HEK293 (cell line): ENCODE data around the gene DOK4.

Experiments used
- CTCF ChIA-PET: fragments of 350-600 bp; formaldehyde crosslinking; extraction: SDS; loops from one replicate; lab custom pipeline; 2021; ENCODE audit warnings: antibody characterized with exemption; lab: Yijun Ruan, JAX
- POLR2A ChIA-PET: fragments of 300-600 bp; formaldehyde crosslinking; extraction: SDS; loops from one replicate; lab custom pipeline; 2020; ENCODE audit warnings: antibody characterized with exemption, inconsistent platforms; lab: Yijun Ruan, JAX
- H3K27ac ChIP-seq: fragments of 200-500 bp; sonication (Bioruptor generic); 2 replicates; pipeline ENCODE4 v1.5.1; 2014; ENCODE audit warnings: low read depth, low read length, control low read depth, inconsistent platforms; ENCODE audit errors: extremely low read depth
- H3K36me3 ChIP-seq, 2 experiments: fragments of 200-500 bp in 1 of 2; sonication (Bioruptor generic) in 1 of 2; 1 replicate in 1 of 2; 2 replicates in 1 of 2; pipeline ENCODE4 v1.5.1; 2014 to 2017; ENCODE audit warnings: inconsistent platforms in 2 of 2, low read length in 2 of 2; ENCODE audit not compliant: control insufficient read depth in 2 of 2, insufficient read depth in 1 of 2
- H3K4me1 ChIP-seq: fragments of 200-500 bp; sonication (Bioruptor generic); 2 replicates; pipeline ENCODE4 v1.5.1; 2014; ENCODE audit warnings: mild to moderate bottlenecking, low read length, inconsistent platforms; ENCODE audit not compliant: control insufficient read depth, insufficient read depth
- H3K4me3 ChIP-seq: 2 replicates; pipeline ENCODE4 v1.5.1; 2011; ENCODE audit warnings: low read depth, mild to moderate bottlenecking, control low read depth, low read length, moderate library complexity
- H3K9me3 ChIP-seq: fragments of 200-500 bp; sonication (Bioruptor generic); 2 replicates; pipeline ENCODE4 v1.5.1; 2014; ENCODE audit warnings: low read depth, low read length, inconsistent platforms; ENCODE audit not compliant: control insufficient read depth, insufficient read depth
- GLI2 ChIP-seq: fragments of 450-650 bp; formaldehyde crosslinking; IDR thresholded peaks from 2 replicates; pipeline ENCODE4; 2017; ENCODE audit warnings: missing biosample characterization, missing genetic modification characterization, low read depth, borderline replicate concordance
- HOXA7 ChIP-seq: sonication (generic); formaldehyde crosslinking; IDR thresholded peaks from 2 replicates; pipeline ENCODE4 v1.8.1; 2022; ENCODE audit warnings: missing genetic modification reagents, borderline replicate concordance
- KLF7 ChIP-seq: fragments of 450-650 bp; formaldehyde crosslinking; IDR thresholded peaks from 2 replicates; pipeline ENCODE4 v1.5.1; 2016; ENCODE audit warnings: missing biosample characterization, missing genetic modification characterization, borderline replicate concordance
- SCRT2 ChIP-seq: fragments of 450-650 bp; formaldehyde crosslinking; IDR thresholded peaks from 2 replicates; pipeline ENCODE4 v1.5.1; 2016; ENCODE audit warnings: missing biosample characterization, missing genetic modification characterization
- TSHZ1 ChIP-seq: fragments of 450-650 bp; formaldehyde crosslinking; IDR thresholded peaks from 2 replicates; pipeline ENCODE4 v1.5.1; 2016; ENCODE audit warnings: missing biosample characterization, missing genetic modification characterization, borderline replicate concordance
- WT1 ChIP-seq: fragments of 450-650 bp; formaldehyde crosslinking; IDR thresholded peaks from 2 replicates; pipeline ENCODE4 v1.5.1; 2016; ENCODE audit warnings: missing biosample characterization, missing genetic modification characterization
- ZBTB8A ChIP-seq: fragments of 450-650 bp; formaldehyde crosslinking; IDR thresholded peaks from 2 replicates; pipeline ENCODE4 v1.5.1; 2016; ENCODE audit warnings: missing biosample characterization, missing genetic modification characterization
- ZIC2 ChIP-seq: fragments of 450-650 bp; formaldehyde crosslinking; IDR thresholded peaks from 2 replicates; pipeline ENCODE4 v1.5.1; 2016; ENCODE audit warnings: missing biosample characterization, missing genetic modification characterization
- ZNF132 ChIP-seq: fragments of 450-650 bp; formaldehyde crosslinking; IDR thresholded peaks from 2 replicates; pipeline ENCODE4 v1.5.1; 2017; ENCODE audit warnings: missing biosample characterization, missing genetic modification characterization, borderline replicate concordance
- ZNF2 ChIP-seq: fragments of 450-650 bp; formaldehyde crosslinking; IDR thresholded peaks from 2 replicates; pipeline ENCODE4 v1.5.1; 2016; ENCODE audit warnings: missing biosample characterization, missing genetic modification characterization
- ZNF394 ChIP-seq: fragments of 450-650 bp; formaldehyde crosslinking; IDR thresholded peaks from 2 replicates; pipeline ENCODE4 v1.5.1; 2016; ENCODE audit warnings: missing biosample characterization, missing genetic modification characterization, mild to moderate bottlenecking, moderate library complexity, borderline replicate concordance
- ZNF433 ChIP-seq: fragments of 450-650 bp; formaldehyde crosslinking; IDR thresholded peaks from 2 replicates; pipeline ENCODE4 v1.5.1; 2016; ENCODE audit warnings: missing biosample characterization, missing genetic modification characterization, low read depth
- ZNF521 ChIP-seq: fragments of 450-650 bp; formaldehyde crosslinking; IDR thresholded peaks from 2 replicates; pipeline ENCODE4 v1.5.1; 2017; ENCODE audit warnings: missing biosample characterization, mild to moderate bottlenecking, missing genetic modification characterization
- ZNF658 ChIP-seq: fragments of 450-650 bp; formaldehyde crosslinking; IDR thresholded peaks from 2 replicates; pipeline ENCODE4; 2016; ENCODE audit warnings: missing biosample characterization, missing genetic modification characterization
- ZNF707 ChIP-seq: fragments of 450-650 bp; formaldehyde crosslinking; IDR thresholded peaks from 2 replicates; pipeline ENCODE4 v1.5.1; 2016; ENCODE audit warnings: missing biosample characterization, missing genetic modification characterization
- ZNF747 ChIP-seq: fragments of 450-650 bp; formaldehyde crosslinking; IDR thresholded peaks from 2 replicates; pipeline ENCODE4 v1.5.1; 2016; ENCODE audit warnings: missing biosample characterization, missing genetic modification characterization
- ZNF792 ChIP-seq: fragments of 450-650 bp; formaldehyde crosslinking; IDR thresholded peaks from 2 replicates; pipeline ENCODE4 v1.5.1; 2016; ENCODE audit warnings: missing biosample characterization, missing genetic modification characterization

The DOK4 gene

GRCh38 chr16:57504001-57504400 lies 17.7 kb upstream of the DOK4 start:
- no peak overlapping the region for H3K27ac ChIP-seq
- H3K9me3 ChIP-seq: no peaks in the 10 kb centered on the region
- no peaks in the 10 kb centered on the region for H3K36me3 ChIP-seq
- CTCF ChIA-PET: interaction anchor here (4.5 kb wide), 1 partner anchor 16 kb away, joined by 16 read pairs; no protein-coding TSS in a partner anchor
- TF ChIP-seq SCRT2 (peak; percentile 69), ZNF132 (tag by site-specific recombination) (no peak), HOXA7 (CRISPR knock-in tag) (no peak)
- H3K4me3 ChIP-seq: no peak overlapping the region
- POLR2A ChIA-PET: no interaction called here
- no peaks in the 10 kb centered on the region for H3K4me1 ChIP-seq

GRCh38 chr16:57503366-57503765 lies 17.1 kb upstream of the DOK4 start:
- no peak overlapping the region for H3K27ac ChIP-seq
- ChIA-PET POLR2A (no interaction called here), CTCF (no interaction called here)
- no peaks in the 10 kb centered on the region for H3K9me3 ChIP-seq
- H3K36me3 ChIP-seq: no peaks in the 10 kb centered on the region
- no peaks in the 10 kb centered on the region for H3K4me1 ChIP-seq
- H3K4me3 ChIP-seq: no peak overlapping the region
- TF ChIP-seq ZBTB8A (tag by site-specific recombination): no peak
- TF ChIP-seq ZNF747: no peak
- TF ChIP-seq KLF7 (tag by site-specific recombination): no peak
- TF ChIP-seq ZIC2 (tag by site-specific recombination): 0 out of 2 replicates have a peak, but pooled peaks have one; percentile 25
- no peak for TF ChIP-seq ZNF394 (tag by site-specific recombination)

GRCh38 chr16:57502048-57502775 lies 15.9 kb upstream of the DOK4 start:
- H3K4me3 ChIP-seq: no peak overlapping the region
- no peaks in the 10 kb centered on the region for H3K36me3 ChIP-seq
- H3K4me1 ChIP-seq: no peaks in the 10 kb centered on the region
- no peaks in the 10 kb centered on the region for H3K9me3 ChIP-seq
- POLR2A ChIA-PET: interaction anchor here (0.7 kb wide), 1 partner anchor 10 kb away, joined by 5 read pairs; no protein-coding TSS in a partner anchor
- H3K27ac ChIP-seq: no peak overlapping the region
- TF ChIP-seq WT1 (tag by site-specific recombination): no peak
- TF ChIP-seq ZNF707 (tag by site-specific recombination): no peak
- no peak for TF ChIP-seq ZNF792 (tag by site-specific recombination)
- no peak for TF ChIP-seq GLI2 (tag by site-specific recombination)
- TF ChIP-seq ZNF2: no peak
- TF ChIP-seq ZNF433: no peak
- no peak for TF ChIP-seq ZNF394 (tag by site-specific recombination)
- no peak for TF ChIP-seq TSHZ1 (tag by site-specific recombination)
- TF ChIP-seq ZNF658: no peak
- no peak for TF ChIP-seq ZNF521 (tag by site-specific recombination)
- CTCF ChIA-PET: no interaction called here
